Measurements from ENCODE around the gene PRR5L.

The PRR5L gene

DNA sequence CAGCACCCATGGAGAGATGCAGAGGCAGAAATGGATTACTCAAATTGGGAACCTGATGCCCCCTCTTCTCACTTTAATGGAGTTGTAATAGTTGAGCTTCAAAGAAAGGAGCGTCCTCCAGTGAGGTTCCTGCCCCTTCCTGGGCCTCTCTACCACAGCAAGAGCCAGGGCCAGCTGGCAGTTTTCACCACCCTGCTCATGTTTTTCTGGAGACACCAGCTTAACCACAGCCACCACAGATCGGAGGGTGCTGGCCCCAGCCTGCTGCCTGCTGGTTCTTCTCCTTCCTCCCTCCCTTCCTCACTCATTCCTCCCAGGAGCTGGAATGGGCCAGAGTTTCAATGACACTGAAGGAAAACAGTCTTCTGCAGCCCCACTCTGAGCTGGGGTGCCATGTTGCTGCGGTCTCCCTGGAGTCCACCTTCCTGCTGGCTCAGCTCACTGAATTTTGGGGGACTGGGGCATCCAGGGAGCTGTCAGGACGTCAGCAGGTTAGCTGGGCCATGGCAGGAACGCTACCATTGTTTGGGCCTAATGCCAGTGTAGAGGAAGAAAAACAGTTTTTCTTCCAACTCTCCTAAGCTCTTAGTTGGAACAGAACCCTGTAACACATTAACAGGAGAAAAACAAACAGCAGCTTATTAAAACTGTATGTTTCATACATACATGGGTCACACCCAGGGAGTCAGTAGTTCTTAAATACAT lies 156.3 kb downstream of the PRR5L start:
- no peak overlapping the region for H3K27ac ChIP-seq
- no peak for DNase-seq (ENCODE audit: low read depth, low spot score)

DNA sequence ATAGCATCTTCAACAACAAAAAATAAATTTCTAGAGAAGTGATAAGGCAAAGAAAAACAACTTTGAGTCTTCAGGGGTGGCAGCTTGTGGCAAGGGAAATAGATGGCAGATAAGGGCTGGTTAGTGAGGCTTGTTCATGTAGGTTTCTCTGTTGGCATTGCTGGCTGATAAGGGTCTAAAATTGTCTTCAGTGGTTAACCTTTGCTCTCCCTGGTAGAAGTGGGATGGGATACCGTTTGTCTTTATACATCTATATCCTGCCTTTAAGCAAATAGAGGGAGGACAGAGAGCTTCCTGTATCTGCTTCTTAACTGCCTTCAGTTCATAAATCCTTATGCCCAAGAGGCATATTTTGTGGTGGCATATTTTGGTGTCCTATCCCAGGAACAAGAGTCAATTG lies 156.9 kb downstream of the PRR5L start:
- H3K27ac ChIP-seq: no peak overlapping the region
- no peak for DNase-seq (ENCODE audit: low read depth, low spot score)

DNA sequence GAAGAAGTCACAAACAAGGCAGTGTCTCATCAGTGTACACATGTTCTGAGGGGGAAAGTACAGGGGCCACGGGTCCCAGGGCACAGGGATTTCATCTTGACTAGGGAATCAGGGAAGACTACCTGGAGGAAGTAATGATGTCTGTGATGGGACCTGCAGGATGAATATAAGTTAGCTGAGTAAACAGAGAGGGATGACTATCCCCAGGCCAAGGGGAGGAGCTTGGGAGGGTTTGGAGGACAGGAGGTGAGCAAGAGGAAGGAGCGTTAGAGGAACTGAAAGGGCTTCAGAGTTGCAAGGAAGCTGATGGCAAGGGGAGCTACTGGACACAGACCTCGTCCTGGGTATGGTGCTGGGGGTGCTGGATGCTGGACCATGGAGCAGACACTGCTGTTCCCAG lies 157.6 kb downstream of the PRR5L start:
- DNase-seq (ENCODE audit: low read depth, low spot score): no peak
- H3K27ac ChIP-seq: no peak overlapping the region

DNA sequence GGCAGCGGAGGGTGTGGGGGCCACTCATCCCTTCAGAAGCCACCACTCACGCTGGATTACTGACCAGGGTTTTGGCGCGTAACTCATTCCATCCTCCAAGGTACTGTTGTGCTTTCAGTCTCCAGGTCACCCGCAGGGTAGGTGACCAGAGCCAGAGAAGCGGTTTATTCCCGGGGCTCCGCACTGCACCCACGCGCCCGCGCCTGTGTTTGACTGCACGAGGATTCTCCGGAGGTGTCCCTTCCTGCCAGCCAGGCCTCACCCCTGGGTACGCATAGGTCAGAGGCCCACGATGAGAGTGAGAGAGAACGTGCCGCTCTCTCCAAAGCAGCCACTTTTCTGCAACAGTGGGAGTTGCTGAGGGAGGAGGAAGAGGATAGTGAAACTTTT lies 158.5 kb downstream of the PRR5L start:
- no peak overlapping the region for H3K27ac ChIP-seq
- no peak for DNase-seq (ENCODE audit: low read depth, low spot score)

DNA sequence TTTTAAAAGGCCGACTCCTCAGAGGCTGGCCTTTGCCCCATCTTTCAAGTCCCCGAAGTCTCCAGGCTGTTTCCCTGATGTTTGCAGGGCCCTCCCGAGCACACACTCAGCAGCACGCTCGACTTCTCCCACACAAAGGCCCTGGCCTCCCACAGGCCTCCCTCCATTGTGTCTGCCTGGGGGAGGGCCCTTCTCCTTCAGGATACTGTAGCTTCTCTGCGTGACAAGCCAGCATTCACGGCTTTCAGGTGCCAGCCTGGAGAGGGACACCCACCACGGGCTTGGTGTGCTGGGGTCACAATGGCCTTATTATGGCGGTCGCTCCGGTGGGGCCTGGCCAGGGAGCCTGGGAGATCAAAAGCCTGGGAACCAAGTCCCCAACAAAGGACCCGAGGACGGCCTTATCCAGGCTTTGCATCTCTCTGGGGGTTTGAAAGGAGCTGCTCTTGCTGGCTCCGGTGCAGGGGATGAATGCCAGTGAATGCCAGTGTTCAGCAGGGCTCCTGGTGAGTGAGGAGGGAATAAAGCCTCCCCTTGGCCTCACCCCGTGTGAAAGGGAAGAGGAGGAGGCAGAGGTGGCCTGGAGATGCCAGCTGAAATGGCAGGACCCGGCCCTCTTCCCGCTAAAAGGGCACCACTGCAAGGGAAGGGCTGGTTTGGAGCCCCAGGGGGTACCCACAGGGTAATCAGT lies 159.0 kb downstream of the PRR5L start:
- H3K27ac ChIP-seq: peak overlapping the region; percentile 67
- no peak for DNase-seq (ENCODE audit: low read depth, low spot score)

DNA sequence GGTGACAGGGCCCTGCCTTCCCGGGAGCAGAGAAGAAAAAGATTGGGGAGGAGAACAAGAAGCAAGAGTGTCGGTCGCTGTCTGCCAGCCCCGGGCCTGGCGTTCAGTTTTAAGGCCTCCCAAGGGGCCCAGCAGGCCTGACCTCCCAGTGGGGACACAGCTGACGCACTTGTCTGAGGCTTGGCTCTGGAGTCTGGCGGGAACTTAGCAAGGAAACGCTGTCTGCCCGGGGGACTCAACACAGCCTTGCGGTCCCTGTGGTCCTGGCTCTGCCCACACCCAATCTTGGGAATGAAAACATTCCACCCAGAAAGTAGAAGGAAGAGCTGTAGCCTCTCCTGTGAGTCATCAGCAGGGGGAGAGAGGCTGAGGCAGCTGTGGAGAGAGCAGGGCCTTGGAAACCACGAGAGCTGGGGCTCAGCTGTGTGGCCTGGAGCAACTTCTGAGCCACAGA lies 159.6 kb downstream of the PRR5L start:
- DNase-seq (ENCODE audit: low read depth, low spot score): peak; percentile 48
- H3K27ac ChIP-seq: peak overlapping the region; percentile 67

DNA sequence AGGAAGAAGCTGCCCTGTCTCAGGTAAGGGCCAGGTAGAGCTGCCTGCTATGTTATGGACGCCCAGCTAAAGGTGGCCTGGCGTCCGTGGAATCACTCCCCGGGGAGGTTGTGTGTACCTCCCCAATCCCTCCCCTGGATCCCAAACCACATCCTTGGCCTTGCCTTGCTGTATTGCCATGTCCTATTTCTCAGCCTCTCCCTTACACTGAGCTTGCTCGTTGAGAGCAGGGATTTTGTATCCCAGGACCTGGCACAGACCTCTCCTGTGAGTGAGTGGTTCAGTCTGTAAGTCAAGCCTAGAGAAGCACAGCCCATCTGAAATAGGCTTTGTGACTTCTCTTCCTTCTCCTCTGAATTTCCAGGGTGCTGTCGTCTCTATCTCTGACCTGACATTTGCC lies 160.1 kb downstream of the PRR5L start:
- H3K27ac ChIP-seq: peak overlapping the region; percentile 67
- DNase-seq (ENCODE audit: low read depth, low spot score): no peak

DNA sequence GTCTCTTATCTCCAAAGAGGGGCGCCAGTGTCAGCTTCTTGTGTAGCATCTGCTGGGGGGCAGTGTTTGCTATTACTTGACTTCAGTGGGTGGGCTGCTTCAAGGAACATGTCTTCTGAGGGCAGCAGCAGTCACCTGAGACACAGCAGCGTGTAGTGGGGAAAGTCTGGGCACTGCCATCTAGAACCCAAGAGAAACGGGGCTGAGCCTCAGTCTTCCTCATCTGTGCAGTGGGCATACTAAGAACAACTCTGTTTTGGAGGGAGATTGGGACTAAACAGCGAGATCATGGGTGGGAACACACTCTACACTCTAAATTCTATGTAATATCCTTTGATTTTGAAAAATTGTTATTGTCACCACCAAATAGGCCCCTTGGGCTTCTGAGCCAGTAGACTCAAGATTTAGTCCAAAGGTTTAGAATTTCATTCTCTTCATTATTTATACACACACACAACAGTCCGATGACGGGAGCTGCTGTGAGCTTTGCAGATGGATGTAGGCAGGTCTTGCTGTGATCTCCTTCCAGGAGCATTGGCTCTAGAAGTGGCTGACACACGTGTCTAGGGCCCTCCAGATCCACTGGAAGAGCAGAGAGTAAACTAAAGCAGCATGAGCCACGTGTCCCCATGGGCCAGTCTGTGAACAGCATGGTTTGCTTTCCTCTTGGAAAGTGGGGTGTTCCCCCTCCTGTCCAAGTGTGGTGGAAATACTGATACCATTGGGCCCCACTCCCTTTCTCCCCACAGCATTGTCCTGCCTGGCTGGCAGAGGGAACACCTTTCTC lies 162.2 kb downstream of the PRR5L start:
- DNase-seq (ENCODE audit: low read depth, low spot score): no peak
- no peak overlapping the region for H3K27ac ChIP-seq

DNA sequence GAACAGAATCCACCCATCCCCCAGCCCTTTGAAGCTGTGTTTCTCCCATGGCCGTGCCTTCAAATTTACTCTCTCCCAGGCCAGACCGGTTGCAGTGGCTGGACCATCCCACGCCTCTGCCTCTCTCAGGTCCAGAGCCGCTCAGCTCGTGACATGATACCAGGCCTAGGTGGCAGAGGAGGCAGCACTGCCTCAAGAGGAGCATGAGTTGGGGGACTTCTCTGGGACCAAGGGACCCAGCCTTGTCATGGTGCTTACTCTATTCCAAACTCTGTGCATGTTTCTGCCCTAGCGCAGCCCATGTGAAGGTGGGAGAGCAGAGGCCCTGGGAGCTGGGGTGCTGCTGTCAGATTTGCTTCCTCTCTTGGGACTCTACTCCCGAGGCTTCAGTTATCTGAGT lies 163.0 kb downstream of the PRR5L start:
- DNase-seq (ENCODE audit: low read depth, low spot score): no peak

DNA sequence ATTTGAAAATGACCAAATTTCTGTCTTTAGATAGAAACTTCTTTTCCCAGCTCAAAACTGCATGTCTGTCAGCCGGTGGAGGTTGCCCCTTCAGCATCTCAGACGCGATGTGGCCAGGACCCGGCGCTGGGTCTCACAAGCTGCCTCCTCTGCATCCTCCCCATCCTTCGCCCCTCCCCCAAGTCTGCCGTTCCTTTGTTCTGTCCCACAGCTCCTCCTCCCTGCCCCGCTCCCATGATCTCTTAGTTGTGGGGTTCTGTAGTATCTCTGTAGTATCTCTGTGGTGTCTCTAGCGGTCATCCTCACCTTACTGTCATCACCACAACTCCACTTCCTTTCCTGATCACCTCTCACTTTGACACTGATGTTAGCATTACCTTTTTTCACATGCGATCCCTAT lies 164.1 kb downstream of the PRR5L start:
- H3K27ac ChIP-seq: no peak overlapping the region

More for the DNA sequence above, 163.0 kb downstream of the PRR5L start:
- no peak overlapping the region for H3K27ac ChIP-seq

DNA sequence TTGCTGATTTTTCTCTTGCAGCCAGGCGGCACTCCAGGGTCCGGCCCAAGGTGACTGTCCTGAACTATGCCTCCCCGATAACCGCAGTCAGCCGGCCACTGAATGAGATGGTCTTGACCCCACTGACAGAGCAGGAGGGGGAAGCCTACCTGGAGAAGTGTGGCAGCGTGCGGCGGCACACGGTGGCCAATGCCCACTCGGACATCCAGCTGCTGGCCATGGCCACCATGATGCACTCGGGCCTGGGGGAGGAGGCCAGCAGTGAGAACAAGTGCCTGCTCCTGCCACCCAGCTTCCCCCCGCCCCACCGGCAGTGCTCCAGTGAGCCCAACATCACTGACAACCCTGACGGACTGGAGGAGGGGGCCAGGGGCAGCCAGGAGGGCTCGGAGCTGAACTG lies 166.2 kb downstream of the PRR5L start:
- DNase-seq (ENCODE audit: low read depth, low spot score): no peak
- H3K27ac ChIP-seq: no peak overlapping the region

More for the DNA sequence above, 164.1 kb downstream of the PRR5L start:
- DNase-seq (ENCODE audit: low read depth, low spot score): no peak

DNA sequence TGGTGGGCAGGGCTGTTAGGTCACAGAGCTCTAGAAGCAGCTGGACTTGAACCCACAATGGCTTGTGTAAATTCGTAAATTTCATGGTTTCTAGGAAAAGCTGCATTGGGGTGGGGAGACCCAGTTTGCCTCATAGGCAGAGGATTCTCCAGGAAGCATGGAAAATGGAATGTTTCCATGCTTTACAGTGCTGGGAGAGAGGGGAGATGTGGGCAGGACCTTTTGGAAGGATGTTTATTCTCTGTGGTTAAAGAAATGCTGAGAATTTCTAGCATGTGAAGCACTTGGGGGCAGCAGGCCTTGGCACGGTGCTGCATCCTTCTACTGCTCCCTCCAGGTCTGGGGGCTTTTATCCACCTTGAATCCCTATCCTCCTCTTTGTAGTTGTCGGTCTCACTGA lies 167.7 kb downstream of the PRR5L start:
- no peak for DNase-seq (ENCODE audit: low read depth, low spot score)
- H3K27ac ChIP-seq: no peak overlapping the region

DNA sequence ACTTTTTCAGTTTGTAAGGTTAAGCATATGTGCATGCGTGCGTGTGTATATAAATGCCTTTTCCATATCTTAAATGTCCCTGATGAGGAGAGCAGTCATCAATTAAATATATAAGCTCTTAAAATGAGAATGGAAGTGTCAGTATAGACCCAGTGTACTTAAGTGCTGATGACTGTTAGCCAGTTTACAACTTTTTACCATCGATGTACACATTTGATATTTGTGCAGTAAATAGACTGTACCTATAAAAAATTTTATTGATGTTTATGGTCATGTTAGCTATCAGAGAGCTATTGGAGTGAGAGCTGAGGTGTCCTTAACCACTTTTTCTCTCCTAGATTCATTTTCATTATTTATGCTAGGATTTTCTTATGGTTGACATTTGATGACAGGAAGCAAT lies 168.6 kb downstream of the PRR5L start:
- no peak overlapping the region for H3K27ac ChIP-seq
- DNase-seq (ENCODE audit: low read depth, low spot score): no peak

DNA sequence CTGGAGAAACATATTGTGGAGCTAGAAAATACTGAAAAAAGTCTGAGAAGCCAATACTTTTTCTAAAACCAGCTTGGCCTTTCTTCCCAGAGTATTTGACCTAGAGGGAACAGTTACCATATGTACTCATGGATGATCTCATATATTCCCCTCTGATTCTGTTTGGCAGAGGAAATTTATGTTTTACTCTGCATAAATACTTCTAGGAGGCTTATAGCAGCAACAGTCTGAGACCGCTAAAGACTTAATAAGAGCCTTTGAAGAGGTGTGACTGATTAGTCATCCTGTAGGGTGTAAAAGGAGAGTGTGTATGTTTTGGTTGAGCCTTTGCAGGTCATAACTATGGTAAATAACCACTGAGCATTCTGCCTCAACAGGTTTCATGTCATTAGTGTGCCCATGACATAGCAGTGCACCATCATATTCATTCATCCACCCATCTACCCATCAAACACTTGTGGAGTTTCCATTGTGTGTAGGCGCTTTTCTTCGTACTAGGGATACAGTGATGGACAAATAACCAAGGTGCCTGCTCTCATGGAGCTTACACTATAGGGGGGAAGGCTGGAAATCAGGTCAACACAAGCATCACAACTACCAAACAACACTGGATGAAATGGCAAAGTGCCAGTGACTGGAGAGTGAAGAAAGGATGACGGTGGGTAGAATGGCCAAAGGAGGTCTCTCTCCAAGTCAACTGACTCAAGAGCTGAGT lies 169.5 kb downstream of the PRR5L start:
- no peak overlapping the region for H3K27ac ChIP-seq
- peak; percentile 51 for DNase-seq (ENCODE audit: low read depth, low spot score)

DNA sequence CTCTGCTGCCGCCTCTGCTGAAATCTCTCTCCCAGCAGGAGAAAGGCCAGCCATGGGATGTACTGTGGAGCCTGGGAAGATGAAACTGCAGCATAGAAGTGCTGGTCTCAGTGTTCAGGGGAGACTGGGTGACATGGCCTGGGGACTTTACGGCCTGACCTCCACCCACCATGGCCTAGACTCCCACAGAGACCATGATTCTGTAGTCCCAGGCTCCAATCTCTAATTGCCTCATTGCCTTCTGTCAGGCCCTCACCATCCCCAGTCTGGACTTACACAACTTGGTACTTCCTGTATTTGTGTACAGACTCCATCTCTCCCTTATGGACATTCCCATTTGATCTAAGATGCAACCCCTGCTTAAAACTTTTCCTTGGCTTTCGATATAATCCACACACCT lies 170.9 kb downstream of the PRR5L start:
- H3K27ac ChIP-seq: peak overlapping the region; percentile 57

DNA sequence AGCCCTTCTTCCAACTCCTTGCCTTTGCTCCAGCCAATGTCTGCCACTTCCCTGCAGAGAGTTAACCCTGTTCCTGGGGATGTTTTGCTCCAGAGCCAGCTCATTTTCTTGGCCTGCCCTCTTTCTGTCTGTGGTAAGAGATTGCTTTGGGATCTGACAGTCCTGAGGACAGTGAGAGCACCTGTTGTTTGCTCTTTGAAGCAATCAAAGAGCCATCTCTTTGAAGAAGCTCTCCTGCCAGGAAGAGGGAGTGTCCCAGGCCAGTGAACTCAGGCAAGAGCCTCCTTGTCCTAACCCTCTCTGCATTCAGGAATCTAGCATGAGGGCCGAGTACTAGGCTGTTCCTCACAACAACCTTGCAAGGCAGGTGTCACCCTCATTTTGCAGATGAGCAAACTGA lies 171.8 kb downstream of the PRR5L start:
- no peak for DNase-seq (ENCODE audit: low read depth, low spot score)

More for the DNA sequence above, 170.9 kb downstream of the PRR5L start:
- no peak for DNase-seq (ENCODE audit: low read depth, low spot score)

DNA sequence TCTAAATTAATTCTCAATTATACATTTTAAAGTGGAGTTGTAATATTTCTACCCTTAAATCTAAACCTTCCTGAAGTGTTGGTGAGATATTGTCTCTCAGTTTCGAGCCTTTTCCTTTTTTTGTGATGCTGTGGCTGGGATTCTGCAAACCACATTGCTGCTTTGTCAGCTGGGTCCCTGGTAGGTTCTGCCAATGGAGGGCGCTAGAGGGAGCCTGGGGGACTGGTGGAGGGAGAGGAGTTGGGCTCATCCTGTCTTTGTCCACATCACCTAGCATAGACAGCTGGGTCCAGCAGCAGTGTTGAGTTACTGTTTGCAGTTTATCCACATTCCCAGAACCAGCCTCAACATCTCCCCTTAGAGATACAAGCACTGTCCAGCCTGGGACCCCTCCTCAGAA lies 173.0 kb downstream of the PRR5L start:
- no peak for DNase-seq (ENCODE audit: low read depth, low spot score)
- H3K27ac ChIP-seq: no peak overlapping the region

More for the DNA sequence above, 171.8 kb downstream of the PRR5L start:
- H3K27ac ChIP-seq: peak overlapping the region; percentile 57

DNA sequence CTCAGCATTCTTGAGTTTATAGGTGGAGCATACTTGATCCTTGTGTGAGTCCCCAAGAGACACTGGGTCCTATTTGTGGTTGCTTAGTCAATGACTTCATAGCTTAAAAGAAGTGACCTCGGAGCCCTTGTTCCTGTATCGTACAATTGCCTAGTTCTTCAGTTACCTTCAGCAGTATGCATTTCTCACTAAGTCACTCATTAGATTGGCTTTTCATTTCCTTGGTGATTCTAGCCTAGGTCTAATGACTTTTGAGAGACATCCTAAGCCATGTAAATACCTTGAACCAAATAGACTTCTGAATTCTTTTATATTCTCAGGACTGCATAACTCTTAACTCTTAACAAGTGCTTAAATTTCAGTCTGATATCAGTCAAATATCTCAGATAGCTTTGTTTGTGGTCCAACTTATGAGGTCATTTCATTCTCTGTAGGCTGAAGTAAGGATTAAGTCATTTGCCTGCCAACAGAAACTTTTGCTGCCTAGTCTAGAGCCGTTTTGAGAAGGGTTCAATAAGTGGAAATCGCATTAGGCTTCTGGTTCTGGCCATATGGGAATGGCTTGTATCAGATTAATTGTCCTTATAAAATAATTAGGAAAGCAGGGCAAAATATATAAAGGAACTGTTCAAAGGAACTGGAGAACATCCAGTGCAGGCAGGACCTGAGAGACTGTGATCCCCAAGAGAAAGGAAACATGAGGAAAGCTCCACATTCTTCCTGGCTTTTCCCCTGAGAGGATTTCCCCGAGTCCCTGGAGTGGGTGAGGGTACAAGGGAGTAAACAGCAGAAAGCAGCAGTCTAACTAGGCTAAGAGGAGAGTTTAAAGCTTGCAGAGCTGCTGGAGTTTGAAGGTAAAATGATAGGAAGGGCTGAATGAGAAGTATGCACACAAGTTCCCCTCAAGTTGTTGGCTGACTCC lies 174.1 kb downstream of the PRR5L start:
- DNase-seq (ENCODE audit: low read depth, low spot score): no peak
- H3K27ac ChIP-seq: no peak overlapping the region

DNA sequence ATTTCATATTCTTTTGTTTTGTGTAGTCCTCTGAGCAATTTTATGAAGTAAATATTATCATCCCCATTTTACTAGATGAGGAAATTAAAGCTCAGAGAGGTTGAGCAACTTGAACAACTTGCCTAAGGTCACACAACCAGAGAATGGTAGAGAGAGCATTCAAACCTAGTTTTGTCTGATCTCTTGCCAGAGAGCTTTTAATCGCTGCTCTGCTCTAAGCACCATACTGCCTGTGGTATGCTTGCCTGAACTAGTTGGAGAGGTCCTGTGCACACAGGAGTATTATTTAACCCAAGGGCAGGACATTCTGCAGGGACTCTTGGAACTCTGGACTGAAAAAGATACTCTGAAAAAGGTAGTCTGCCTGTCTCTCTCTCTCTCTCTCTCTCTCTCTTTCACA lies 175.5 kb downstream of the PRR5L start:
- no peak overlapping the region for H3K27ac ChIP-seq
- peak; percentile 60 for DNase-seq (ENCODE audit: low read depth, low spot score)
